Activated CD4-positive, alpha-beta T cell treated with anti-CD3 and anti-CD28 coated beads, Interleukin-2, Interleukin-4, amounts not matched to agents 100 ng/mL and 50 ng/mL, durations not matched to agents 16 hours and 8 hours (primary cell): ENCODE data around the gene CCKAR.
"Not testable (repeated sequence)": the region's sequence is repeated elsewhere in the genome, so short reads cannot be mapped to it uniquely, and the experiment has no call there.

Source experiments
- DNase-seq: peaks from one replicate; pipeline ENCODE4 v3.0.0-alpha.2; 2020; ENCODE audit warnings: low spot score

CCKAR gene, protein sequence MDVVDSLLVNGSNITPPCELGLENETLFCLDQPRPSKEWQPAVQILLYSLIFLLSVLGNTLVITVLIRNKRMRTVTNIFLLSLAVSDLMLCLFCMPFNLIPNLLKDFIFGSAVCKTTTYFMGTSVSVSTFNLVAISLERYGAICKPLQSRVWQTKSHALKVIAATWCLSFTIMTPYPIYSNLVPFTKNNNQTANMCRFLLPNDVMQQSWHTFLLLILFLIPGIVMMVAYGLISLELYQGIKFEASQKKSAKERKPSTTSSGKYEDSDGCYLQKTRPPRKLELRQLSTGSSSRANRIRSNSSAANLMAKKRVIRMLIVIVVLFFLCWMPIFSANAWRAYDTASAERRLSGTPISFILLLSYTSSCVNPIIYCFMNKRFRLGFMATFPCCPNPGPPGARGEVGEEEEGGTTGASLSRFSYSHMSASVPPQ

GRCh38 chr4:26490111-26490959 lies at the start of gene CCKAR:
CCKAR (minus strand) TSS chr4:26490484; CDS start chr4:26490267, 217 bp downstream.
- DNase-seq, result no peak

GRCh38 chr4:26533685-26534084 lies 43.4 kb upstream of the CCKAR start:
- no peak for DNase-seq

- no peak for DNase-seq
These were observed 41.3 kb upstream of the CCKAR start for GRCh38 chr4:26531491-26532116.

DNA sequence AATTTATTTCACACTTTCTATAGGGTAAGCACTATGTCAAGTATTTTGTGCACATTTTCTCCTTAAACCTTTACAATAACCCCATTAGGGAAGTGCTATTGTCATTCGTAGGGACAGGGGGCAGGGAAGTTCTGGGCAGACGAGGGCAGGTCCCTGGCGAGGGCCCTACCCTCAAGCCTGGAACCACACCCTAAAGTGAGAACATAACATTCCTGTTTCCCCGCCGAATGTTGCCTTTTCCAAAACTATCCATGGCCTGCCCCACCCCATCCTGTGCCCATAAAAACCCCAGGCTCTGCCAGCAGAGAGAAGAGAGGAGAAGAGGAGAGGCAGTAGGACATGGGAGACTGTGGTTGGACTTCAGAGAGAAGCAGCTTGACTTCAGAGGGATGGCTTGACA lies 39.8 kb upstream of the CCKAR start:
- no peak for DNase-seq

DNA sequence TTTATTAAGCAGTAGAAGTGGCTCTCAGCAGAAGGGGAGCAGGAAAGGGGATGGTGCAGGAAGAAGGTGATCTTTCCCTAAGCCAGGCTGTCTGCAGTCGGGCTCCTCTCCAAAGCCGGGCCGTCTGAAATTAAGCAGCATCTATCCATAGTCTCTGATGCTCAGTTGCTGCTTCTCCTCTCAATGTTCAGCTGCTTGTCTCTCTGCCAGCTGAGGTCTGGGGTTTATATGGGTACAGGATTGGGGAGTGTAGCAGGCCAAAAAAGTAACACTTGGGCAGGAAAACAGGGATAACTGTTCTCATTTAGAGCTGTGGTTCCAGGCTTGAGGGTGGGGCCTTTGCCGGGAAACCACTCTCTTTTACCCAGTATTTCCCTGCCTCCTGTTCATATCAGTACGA lies 39.2 kb upstream of the CCKAR start:
- no peak for DNase-seq

DNA sequence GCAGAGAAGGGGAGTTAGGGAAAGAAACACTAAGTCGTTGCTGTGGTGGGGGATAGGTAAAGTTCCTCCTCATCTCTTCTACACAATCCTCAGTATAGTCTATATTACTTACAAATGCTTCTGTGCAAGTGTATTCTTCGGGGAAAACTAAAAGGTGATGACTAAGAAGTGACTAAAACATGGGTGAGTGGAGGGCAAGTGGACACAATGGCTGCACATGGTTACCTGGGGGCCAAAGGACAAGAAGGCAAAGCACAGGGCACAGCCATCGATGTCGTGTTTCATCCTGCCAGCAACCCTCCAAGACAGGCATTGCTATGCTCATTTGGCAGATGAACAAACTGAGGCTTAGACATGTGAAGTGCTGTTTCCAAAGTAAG lies 35.5 kb upstream of the CCKAR start:
- no peak for DNase-seq

GRCh38 chr4:26525136-26525770 lies 35.0 kb upstream of the CCKAR start:
- no peak for DNase-seq

- no peak for DNase-seq
These were observed 33.7 kb upstream of the CCKAR start for GRCh38 chr4:26524011-26524410.

DNA sequence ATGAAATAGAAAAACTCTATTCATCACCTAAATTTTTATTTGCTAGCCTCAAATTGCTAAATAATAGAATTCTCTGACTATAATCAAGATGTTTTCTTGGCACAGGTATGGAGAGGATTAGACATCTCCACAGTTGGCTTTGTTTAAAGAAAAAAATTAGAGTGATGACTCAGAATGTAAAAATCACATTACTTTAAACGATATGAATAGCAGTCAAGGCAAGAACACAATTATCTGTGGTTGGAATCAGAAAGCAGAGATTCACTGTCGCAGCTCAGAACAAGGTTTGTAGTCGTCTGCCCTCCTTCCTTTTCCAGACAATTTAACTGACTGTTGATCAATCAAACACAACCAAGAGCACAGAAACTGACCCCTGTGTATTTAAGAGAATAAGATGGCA lies 32.2 kb upstream of the CCKAR start:
- DNase-seq, result no peak

GRCh38 chr4:26520728-26521450 lies 30.6 kb upstream of the CCKAR start:
- DNase-seq, result no peak

DNA sequence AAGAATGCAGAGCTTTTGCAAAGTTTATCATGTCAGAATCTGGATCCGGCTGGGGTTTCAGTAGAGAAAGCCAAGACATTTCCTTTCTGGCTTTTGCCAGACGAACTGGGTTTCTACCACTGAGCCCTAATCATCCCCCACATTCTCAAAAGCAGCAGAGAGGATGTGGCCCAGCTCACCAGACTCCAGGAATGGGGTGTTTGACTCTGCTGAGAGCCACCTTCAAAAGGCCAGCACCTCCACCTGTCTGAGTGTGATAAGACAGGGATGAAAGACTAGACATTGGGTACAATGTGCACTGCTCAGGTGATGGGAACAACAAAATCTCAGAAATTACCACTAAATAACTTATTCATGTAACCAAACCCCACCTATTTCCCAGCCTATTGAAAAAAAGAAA lies 25.7 kb upstream of the CCKAR start:
- DNase-seq, result no peak

- DNase-seq, result no peak
These were observed 20.2 kb upstream of the CCKAR start for GRCh38 chr4:26510334-26510964.

GRCh38 chr4:26509681-26510333 lies 19.5 kb upstream of the CCKAR start:
- DNase-seq, result no peak

DNA sequence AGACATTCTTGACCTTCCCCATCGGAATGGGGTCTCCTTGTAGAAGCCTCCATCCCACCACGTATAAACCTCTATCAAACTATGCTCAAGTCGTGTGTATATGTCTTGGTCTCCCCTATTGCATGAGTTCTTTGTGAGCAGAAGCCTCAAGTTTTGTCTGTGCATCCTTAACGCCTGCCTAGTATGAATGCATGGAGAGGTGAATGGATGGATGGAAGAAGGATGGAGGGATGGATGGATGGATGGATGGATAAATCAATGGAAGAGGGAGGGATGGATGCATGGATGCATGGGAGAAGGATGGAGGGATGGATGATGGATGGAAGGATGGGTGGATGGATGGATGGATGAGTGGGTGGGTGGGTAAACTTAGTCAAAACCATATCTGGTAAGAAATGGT lies 17.0 kb upstream of the CCKAR start:
- DNase-seq, result no peak

- DNase-seq, result no peak
These were observed 13.6 kb upstream of the CCKAR start for GRCh38 chr4:26503844-26504243.

DNA sequence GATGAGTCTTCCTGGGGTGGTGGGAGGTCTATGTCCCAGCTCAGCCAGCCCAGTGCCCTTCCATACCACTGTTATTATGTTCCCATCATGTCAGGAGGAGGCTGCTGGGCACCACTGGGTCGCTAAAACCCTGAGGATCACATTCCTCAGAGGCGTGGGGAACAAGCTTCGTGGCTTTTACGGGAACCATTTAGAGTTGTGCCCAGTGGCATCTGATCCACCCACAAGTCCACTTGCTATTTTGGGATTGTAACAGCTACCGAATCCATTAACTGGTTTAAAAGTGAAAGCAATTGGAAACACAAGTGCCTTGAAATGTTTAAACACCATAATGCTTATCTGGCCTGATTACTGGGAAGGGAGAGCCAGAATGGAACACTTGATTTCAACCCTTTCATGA lies 13.1 kb upstream of the CCKAR start:
- no peak for DNase-seq

- not testable (repeated sequence) for DNase-seq
These were observed 10.3 kb upstream of the CCKAR start for GRCh38 chr4:26500565-26500999.

GRCh38 chr4:26496207-26496783 lies 6.0 kb upstream of the CCKAR start:
- DNase-seq, result no peak

GRCh38 chr4:26493461-26493860 lies 3.2 kb upstream of the CCKAR start:
- DNase-seq, result no peak
